Colonic mucosa (tissue), 4 donors: ENCODE results near the gene GMDS. TPM values are rescaled to one million over a fixed set of nuclear protein-coding genes. Genes with fewer than 3 reads are reported as not detected.

Experiments
- DNase-seq: peaks from one replicate; pipeline ENCODE4 v3.0.0-alpha.2; 2020
- H3K27ac ChIP-seq: fragments of 200-600 bp; one replicate; pipeline ENCODE4 v1.8.0; 2021
- H3K27me3 ChIP-seq: fragments of 200-600 bp; one replicate; pipeline ENCODE4 v1.8.0; 2021
- H3K36me3 ChIP-seq: fragments of 200-600 bp; one replicate; pipeline ENCODE4 v1.8.0; 2021
- H3K4me1 ChIP-seq: fragments of 200-600 bp; one replicate; pipeline ENCODE4 v1.8.0; 2021; ENCODE audit warnings: mild to moderate bottlenecking
- H3K4me3 ChIP-seq: fragments of 200-600 bp; one replicate; pipeline ENCODE4 v1.8.0; 2021
- H3K9ac ChIP-seq, 2 donors: one replicate each; pipeline ENCODE4 v1.7.0; 2013; ENCODE audit warnings: control low read depth in 2 of 2, low read depth in 2 of 2, low read length in 2 of 2
- H3K9me3 ChIP-seq: fragments of 200-600 bp; one replicate; pipeline ENCODE4 v1.8.0; 2021
- intact Hi-C: fragments of 100-400 bp; cut with DNase I; formaldehyde crosslinking; loops from one replicate; pipeline ENCODE4 v1.14.1; 2022
- total RNA-seq, 2 donors: library from RNA; stranded (reverse); fragmentation: NEBNext Ultra II Directional in 1 of 2; extraction: Animal tissue kit (Norgen Biotek cat#: 25700) in 1 of 2; gene quantifications; one replicate each; pipeline ENCODE4 v1.2.1, GENCODE V29; 2021
- TF ChIP-seq, protein P1 (sequence below): fragments of 200-600 bp; IDR thresholded peaks from one replicate; pipeline ENCODE4 v1.8.0; 2022; ENCODE audit warnings: antibody characterized with exemption, mild to moderate bottlenecking
- donor health status: healthy.
- donor health status: DM: no; HTN: no; CAD: no.
- donor health status: DM: no; HTN: no; CAD: no.

GMDS gene
- total RNA-seq, 2 donors from 2014 or later, result 247 to 272 TPM

DNA sequence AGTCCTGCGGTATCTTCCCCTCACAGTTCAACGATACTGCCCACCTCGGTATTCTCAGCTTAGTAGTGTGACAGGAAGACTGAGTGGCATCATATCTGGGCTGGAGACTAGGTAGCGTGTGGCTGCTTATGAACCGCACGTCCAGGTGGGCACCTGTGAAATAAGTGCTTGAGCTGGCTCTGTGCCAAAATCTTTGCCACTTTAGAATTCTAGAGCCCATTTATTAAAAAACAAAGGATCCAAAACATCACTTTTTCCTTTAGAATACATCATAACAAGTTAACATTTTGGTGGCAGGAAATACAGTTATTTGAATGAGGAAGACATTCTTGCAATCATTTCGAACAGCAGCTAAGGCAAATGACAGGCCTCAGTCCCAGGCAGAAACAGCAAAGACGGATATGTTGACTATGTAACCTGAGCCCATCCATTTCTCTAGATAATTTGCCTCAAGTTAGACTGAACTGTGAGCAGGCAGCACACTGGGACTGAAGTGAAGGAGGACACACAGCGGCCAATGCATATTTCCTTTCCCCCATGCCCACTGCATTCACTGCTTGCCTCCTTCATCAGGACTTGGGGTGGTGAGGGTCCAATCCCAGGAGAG is 136.6 kb downstream of the GMDS start:
- no peaks in the 10 kb centered on the region for H3K9me3 ChIP-seq
- no peak for DNase-seq
- H3K27ac ChIP-seq, result no peak overlapping the region
- H3K4me3 ChIP-seq, result no peak overlapping the region
- H3K4me1 ChIP-seq, result no peaks in the 10 kb centered on the region
- intact Hi-C loops, result loop anchor here (5.0 kb wide), 1 partner anchor 507 kb away; no protein-coding TSS in a partner anchor
- H3K36me3 ChIP-seq, result no peaks in the 10 kb centered on the region
- H3K27me3 ChIP-seq, result no peaks in the 10 kb centered on the region
- no peak overlapping the region for H3K9ac ChIP-seq
- TF ChIP-seq, protein P1, sequence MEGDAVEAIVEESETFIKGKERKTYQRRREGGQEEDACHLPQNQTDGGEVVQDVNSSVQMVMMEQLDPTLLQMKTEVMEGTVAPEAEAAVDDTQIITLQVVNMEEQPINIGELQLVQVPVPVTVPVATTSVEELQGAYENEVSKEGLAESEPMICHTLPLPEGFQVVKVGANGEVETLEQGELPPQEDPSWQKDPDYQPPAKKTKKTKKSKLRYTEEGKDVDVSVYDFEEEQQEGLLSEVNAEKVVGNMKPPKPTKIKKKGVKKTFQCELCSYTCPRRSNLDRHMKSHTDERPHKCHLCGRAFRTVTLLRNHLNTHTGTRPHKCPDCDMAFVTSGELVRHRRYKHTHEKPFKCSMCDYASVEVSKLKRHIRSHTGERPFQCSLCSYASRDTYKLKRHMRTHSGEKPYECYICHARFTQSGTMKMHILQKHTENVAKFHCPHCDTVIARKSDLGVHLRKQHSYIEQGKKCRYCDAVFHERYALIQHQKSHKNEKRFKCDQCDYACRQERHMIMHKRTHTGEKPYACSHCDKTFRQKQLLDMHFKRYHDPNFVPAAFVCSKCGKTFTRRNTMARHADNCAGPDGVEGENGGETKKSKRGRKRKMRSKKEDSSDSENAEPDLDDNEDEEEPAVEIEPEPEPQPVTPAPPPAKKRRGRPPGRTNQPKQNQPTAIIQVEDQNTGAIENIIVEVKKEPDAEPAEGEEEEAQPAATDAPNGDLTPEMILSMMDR, result no peak

DNA sequence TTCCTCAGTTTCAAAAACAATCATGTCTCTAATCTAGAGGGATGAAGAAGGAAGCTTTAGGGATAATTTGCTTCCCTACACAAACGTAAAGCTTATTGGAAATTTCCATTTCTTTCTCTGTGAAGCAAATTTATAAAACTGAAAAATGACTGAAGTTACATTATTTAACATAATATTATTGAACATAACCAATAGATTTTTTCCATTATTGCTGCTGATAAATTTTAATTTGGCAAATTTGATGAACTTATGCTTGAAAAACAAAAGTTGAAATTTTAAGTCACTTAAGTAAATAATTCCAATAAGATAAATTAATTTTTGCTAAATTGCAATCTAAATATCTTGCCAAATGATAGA is 140.9 kb downstream of the GMDS start:
- Histone ChIP-seq H3K4me1 (no peaks in the 10 kb centered on the region), H3K36me3 (no peaks in the 10 kb centered on the region), H3K27me3 (no peaks in the 10 kb centered on the region), H3K9me3 (no peaks in the 10 kb centered on the region), H3K9ac (no peak overlapping the region), H3K27ac (no peak overlapping the region), H3K4me3 (no peak overlapping the region)
- intact Hi-C loops, result no loop called here
- no peak for DNase-seq
- TF ChIP-seq, protein P1, result no peak

DNA sequence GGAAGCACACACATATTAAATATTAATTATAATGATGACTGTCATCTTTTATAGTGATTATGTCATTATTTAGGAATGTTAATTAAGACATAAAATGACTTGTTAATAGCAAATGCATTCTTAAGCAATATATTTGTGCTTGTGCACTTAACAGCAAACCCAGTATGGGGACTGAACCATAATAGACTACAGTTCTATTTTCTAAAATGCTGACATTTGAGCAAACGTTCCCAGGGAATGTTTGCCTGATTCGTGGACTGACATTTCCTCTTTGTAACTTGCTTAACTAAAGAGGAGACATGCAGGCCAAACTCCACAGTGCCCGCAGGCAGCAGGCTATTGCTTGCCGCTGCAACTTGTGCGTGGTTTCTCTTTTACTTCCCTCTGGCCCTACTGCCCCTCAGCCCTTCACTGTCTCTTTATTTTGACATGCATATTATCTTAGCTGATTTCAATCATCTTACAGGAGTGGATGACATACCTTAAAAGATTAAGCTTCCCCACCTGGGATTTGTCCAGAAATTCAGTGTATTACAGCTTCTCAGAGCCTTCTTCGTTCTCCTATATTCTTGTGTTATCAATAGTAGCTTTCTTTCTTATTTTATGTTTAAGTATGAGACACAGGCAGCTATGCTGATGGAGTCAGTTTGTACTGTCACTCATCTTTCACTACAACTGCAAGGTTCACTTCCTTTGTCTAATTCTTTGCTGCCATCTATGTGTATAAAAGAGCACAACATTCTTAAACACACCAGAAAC is 141.5 kb downstream of the GMDS start:
- intact Hi-C loops, result no loop called here
- no peak overlapping the region for H3K4me3 ChIP-seq
- no peaks in the 10 kb centered on the region for H3K9me3 ChIP-seq
- no peak overlapping the region for H3K9ac ChIP-seq
- H3K27me3 ChIP-seq, result no peaks in the 10 kb centered on the region
- TF ChIP-seq, protein P1, result no peak
- H3K27ac ChIP-seq, result no peak overlapping the region
- no peaks in the 10 kb centered on the region for H3K36me3 ChIP-seq
- no peak for DNase-seq
- no peaks in the 10 kb centered on the region for H3K4me1 ChIP-seq

DNA sequence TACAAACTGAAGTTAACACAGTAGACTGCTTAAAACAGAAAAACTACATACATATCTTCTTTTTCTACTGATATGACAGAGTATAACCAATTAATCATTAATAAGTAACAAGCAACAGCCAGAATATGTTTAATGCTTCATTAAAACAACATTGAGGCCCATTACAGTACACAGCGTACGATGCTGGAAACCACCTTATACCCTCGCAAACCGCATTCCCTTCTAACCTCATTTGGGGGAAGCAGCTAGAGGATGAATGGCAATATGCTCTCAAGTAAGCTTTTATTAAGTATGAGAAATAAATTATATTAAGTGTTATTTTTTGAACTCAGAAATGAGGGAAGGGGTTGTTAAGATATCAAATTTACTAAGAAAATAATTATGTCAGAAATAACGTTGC is 142.4 kb downstream of the GMDS start:
- Histone ChIP-seq H3K4me1 (no peaks in the 10 kb centered on the region), H3K27ac (no peak overlapping the region)
- intact Hi-C loops, result no loop called here

DNA sequence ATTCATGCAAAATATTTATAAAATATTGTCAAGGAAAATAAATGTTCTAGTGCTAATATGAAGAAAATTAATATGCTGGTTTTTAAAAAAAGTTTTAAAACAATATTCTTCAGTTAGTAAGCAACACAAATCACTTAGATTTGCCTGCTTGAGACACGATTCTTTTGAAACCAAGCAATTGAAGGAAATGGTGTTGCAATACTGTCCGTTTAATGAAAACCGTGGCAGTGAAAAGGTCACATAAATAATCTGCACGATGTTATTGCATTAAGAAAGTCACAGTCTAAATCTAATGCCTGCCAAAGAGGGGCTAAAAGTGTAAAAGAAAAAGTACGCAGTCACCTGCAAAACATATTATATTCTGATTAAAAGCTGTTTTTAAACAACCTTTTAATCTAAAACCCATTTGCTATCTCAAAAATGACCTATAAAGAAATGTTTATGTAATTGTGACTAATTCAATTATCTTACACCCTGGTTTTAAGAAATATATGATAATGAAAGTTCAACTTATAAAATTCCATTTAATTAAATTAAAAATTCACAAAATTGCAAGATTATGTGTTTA is 143.0 kb downstream of the GMDS start:
- no peak for DNase-seq
- Histone ChIP-seq H3K4me1 (no peaks in the 10 kb centered on the region), H3K27ac (no peak overlapping the region), H3K4me3 (no peak overlapping the region), H3K27me3 (no peaks in the 10 kb centered on the region), H3K9me3 (no peaks in the 10 kb centered on the region), H3K36me3 (no peaks in the 10 kb centered on the region), H3K9ac (no peak overlapping the region)
- TF ChIP-seq, protein P1, result no peak
- intact Hi-C loops, result no loop called here

More for the DNA sequence above, 142.4 kb downstream of the GMDS start:
- H3K4me3 ChIP-seq, result no peak overlapping the region
- TF ChIP-seq, protein P1, result no peak
- H3K36me3 ChIP-seq, result no peaks in the 10 kb centered on the region
- H3K9me3 ChIP-seq, result no peaks in the 10 kb centered on the region
- H3K27me3 ChIP-seq, result no peaks in the 10 kb centered on the region
- H3K9ac ChIP-seq, result no peak overlapping the region
- DNase-seq, result no peak
